GM12873 (cell line): Measurements from ENCODE around the gene RBM47.

Experiments
- CTCF ChIP-seq: IDR thresholded peaks from 2 replicates; pipeline ENCODE4 v1.5.1; 2012; ENCODE audit warnings: low read depth, mild to moderate bottlenecking, moderate library complexity, low read length, control low read depth; ENCODE audit not compliant: insufficient read depth; ENCODE audit errors: missing control alignments

Gene RBM47

GRCh38 chr4:40581254-40582140 is 48.2 kb downstream of the RBM47 start:
- no peak for TF ChIP-seq CTCF

GRCh38 chr4:40579983-40580382 is 49.7 kb downstream of the RBM47 start:
- no peak for TF ChIP-seq CTCF

GRCh38 chr4:40577588-40578253 is 51.9 kb downstream of the RBM47 start:
- no peak for TF ChIP-seq CTCF

- TF ChIP-seq CTCF: no peak
These were observed 52.8 kb downstream of the RBM47 start for GRCh38 chr4:40576651-40577480.

GRCh38 chr4:40575846-40576245 is 53.8 kb downstream of the RBM47 start:
- TF ChIP-seq CTCF: no peak

- no peak for TF ChIP-seq CTCF
These were observed 55.9 kb downstream of the RBM47 start for GRCh38 chr4:40573593-40574311.
